Nephron progenitor cell (in vitro differentiated cells): ENCODE results near the gene SNAI3.
A peak's percentile ranks its signal among the peaks of the same experiment; 100 is the strongest.

Source experiments
- DNase-seq: peaks from one replicate; pipeline ENCODE4 v3.0.0; 2021
- H3K27ac Mint-ChIP-seq: 2 replicates; pipeline ENCODE4 v1.8.0; 2021; ENCODE audit warnings: mild to moderate bottlenecking, moderate library complexity, mixed read lengths
- H3K27me3 Mint-ChIP-seq: 2 replicates; pipeline ENCODE4 v1.8.0; 2021; ENCODE audit warnings: mild to moderate bottlenecking, low read depth, mixed read lengths; ENCODE audit not compliant: poor library complexity
- H3K36me3 Mint-ChIP-seq: 2 replicates; pipeline ENCODE4 v1.8.0; 2021; ENCODE audit warnings: low read depth, mixed read lengths
- H3K4me1 Mint-ChIP-seq: 2 replicates; pipeline ENCODE4 v1.8.0; 2021; ENCODE audit warnings: mixed read lengths
- H3K4me3 Mint-ChIP-seq: 2 replicates; pipeline ENCODE4 v1.8.0; 2021; ENCODE audit warnings: mild to moderate bottlenecking, moderate library complexity, mixed read lengths
- H3K9me3 Mint-ChIP-seq: 2 replicates; pipeline ENCODE4 v1.8.0; 2021; ENCODE audit warnings: mild to moderate bottlenecking, moderate library complexity, mixed read lengths
- TF ChIP-seq, protein P1 (sequence below): fragments of 200-600 bp; sonication (generic); IDR thresholded peaks from 2 replicates; pipeline ENCODE4 v1.5.0; 2021; ENCODE audit warnings: antibody characterized with exemption

SNAI3 gene

DNA sequence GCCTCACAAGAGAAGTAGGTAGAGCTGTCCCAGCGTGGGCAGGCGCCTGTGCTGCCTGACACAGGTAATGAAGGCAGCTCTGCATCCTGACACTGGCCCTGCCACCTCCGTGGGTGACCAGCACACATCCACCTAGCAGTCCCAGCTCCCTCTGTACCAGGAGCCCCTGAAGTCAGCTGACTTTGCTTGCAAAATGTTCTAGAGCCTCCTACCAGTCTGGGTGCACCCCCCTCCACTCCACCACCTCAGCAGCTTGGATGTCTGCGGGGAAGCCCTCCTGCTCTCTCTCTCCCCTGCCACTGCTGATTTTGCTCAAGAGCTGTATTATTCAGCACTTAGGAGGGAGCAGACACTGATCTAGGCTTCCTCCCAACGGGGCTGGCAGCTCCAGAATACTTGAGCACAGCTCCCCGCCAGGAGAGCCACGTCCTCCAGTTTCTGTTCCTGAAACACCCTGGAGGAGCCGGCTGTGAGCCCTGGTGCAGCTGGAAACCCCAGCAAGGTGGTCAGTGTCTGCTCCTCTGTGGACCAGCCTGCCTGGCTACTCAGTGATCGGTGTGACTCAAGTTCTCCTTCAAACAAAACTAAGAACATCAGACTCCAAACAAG lies 18.9 kb upstream of the SNAI3 start:
- Mint-ChIP-seq H3K4me3 (peak overlapping the region; percentile 87), H3K27me3 (peaks cover 7% of the 10 kb centered on the region), H3K36me3 (no peaks in the 10 kb centered on the region), H3K27ac (no peak overlapping the region), H3K9me3 (no peaks in the 10 kb centered on the region), H3K4me1 (peaks cover 24% of the 10 kb centered on the region)
- TF ChIP-seq, protein P1, sequence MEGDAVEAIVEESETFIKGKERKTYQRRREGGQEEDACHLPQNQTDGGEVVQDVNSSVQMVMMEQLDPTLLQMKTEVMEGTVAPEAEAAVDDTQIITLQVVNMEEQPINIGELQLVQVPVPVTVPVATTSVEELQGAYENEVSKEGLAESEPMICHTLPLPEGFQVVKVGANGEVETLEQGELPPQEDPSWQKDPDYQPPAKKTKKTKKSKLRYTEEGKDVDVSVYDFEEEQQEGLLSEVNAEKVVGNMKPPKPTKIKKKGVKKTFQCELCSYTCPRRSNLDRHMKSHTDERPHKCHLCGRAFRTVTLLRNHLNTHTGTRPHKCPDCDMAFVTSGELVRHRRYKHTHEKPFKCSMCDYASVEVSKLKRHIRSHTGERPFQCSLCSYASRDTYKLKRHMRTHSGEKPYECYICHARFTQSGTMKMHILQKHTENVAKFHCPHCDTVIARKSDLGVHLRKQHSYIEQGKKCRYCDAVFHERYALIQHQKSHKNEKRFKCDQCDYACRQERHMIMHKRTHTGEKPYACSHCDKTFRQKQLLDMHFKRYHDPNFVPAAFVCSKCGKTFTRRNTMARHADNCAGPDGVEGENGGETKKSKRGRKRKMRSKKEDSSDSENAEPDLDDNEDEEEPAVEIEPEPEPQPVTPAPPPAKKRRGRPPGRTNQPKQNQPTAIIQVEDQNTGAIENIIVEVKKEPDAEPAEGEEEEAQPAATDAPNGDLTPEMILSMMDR: no peak
- no peak for DNase-seq

DNA sequence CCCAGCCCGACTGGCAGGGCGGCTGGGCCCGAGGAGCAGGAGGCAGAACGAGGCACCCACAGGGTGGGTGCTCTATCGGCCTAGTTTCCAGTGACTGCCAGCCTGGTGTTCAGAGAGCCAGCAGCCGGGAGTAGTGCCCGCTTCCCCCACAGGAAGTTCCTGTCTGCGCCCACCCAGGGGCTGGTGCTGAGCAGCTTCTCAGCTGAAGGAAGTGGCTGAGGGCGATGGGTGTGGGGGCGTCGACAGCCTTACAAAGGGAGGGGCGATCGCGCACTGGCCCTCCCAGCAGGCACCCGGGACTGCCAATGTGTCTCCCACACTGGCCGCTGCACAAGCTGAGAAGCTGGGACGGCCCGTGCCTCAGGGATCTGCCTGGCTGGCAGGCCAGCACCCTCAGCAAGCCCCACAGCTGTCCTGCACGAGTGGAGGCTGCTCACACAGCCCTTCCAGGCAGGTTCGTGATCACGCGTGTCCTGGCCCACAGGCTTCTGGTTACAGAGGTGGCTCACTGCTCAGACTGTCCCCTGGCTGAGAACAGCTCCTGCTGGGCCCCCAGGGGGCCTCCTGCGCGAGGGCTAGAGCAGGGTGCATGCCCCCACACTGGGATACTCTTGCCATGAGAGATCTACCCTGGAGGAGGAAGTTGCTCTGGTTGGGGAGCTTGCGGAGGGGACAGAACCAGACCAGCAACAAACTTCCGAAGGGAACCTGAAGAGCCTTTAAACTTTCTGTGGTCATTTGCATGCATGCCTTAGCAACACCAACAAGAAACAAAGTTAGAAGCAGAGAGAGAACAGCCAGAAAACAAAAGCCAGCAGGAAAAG lies 17.4 kb upstream of the SNAI3 start:
- H3K36me3 Mint-ChIP-seq: no peaks in the 10 kb centered on the region
- no peak overlapping the region for H3K27ac Mint-ChIP-seq
- peaks cover 7% of the 10 kb centered on the region for H3K27me3 Mint-ChIP-seq
- no peaks in the 10 kb centered on the region for H3K9me3 Mint-ChIP-seq
- DNase-seq: no peak
- TF ChIP-seq, protein P1: no peak
- peak overlapping the region; percentile 87 for H3K4me3 Mint-ChIP-seq
- H3K4me1 Mint-ChIP-seq: peaks cover 24% of the 10 kb centered on the region

- no peak for DNase-seq
- Mint-ChIP-seq H3K27me3 (peaks cover 7% of the 10 kb centered on the region), H3K9me3 (no peaks in the 10 kb centered on the region), H3K4me3 (no peak overlapping the region), H3K36me3 (no peaks in the 10 kb centered on the region), H3K4me1 (peaks cover 23% of the 10 kb centered on the region), H3K27ac (no peak overlapping the region)
- TF ChIP-seq, protein P1: no peak
These were observed 16.3 kb upstream of the SNAI3 start for GRCh38 chr16:88702371-88703210.

DNA sequence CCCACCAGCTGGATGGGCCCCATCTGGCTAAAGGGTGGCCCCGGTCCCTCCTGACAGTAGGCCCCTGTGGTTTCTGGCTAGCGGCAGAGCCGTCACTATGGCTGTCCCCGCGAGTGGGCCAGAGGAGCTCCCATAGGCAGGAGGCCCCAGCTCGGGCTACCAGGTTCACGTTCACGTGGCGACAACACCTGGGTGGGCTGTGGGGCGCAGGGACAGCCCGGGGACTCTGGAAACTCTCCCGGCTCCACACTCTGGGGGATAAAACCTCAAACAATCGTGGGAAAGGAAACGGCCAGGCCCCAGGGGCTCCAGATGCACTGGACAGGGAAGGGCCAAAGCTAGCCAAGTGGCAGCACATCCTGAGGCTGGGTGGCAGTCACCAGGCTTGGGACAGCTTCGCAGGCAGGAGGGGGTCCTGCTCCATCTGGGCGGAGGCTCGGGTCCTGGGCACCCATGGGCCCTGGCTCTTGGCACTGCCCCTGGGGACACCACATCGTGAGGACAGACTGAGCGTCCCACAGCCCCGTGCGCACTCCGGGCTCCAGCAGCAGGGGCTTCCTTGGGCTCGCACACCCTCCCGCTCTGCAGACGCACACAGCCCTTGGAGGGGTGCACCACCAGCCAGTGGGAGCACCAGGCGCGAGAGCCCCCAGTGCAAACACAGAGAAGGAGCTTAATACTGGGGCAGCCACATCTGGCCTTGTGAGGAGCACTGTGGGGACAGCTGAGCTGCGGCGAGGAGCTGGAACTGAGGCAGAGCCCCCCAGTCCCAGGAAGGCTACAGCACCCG lies 15.5 kb upstream of the SNAI3 start:
- DNase-seq: no peak
- no peak overlapping the region for H3K4me3 Mint-ChIP-seq
- peaks cover 7% of the 10 kb centered on the region for H3K27me3 Mint-ChIP-seq
- H3K9me3 Mint-ChIP-seq: no peaks in the 10 kb centered on the region
- TF ChIP-seq, protein P1: no peak
- H3K4me1 Mint-ChIP-seq: peaks cover 14% of the 10 kb centered on the region
- H3K36me3 Mint-ChIP-seq: no peaks in the 10 kb centered on the region
- no peak overlapping the region for H3K27ac Mint-ChIP-seq

DNA sequence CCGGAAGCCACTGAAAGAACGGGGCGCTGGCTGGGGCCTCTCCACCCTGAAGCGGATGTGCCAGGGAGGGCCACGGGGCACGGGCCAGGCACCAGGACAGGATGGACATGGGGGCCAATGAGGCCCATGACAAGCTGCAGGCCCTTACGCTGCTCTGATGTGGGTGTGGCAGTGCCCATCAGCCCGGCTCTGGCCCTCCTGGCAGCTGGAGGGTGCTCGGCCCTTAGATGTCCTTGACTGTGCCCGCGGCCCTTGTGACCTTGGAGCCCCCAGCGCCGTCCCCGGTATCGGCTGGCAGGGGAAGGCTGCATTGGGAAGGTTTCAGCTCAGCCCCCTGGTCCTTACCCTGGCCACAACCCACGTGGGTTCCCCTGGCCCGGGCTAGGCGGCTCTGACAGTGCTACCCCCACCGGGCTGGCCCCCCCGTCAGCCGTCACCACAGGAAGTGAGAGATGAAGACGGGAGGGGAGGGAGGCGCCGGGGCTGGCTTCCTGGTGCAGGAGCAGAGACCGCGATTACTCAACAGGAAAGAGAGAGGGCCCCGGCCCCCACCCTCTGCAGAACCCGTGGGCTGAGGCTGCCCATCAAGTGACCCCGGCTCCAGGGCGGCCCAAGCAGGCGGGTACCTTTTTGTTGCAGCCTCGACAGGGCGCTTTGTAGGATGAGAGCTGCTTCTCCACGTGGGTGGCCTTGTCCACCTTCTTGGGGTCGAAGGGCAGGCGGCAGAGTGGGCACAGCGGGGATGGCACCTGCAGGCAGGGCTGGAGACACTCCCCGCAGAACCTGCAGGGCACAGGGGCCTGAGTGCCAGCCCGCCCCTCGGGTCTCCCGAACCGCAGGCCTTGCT lies 14.6 kb upstream of the SNAI3 start:
- no peak for DNase-seq
- no peaks in the 10 kb centered on the region for H3K9me3 Mint-ChIP-seq
- TF ChIP-seq, protein P1: no peak
- H3K27me3 Mint-ChIP-seq: peaks cover 7% of the 10 kb centered on the region
- H3K36me3 Mint-ChIP-seq: no peaks in the 10 kb centered on the region
- no peak overlapping the region for H3K27ac Mint-ChIP-seq
- H3K4me1 Mint-ChIP-seq: peaks cover 14% of the 10 kb centered on the region
- no peak overlapping the region for H3K4me3 Mint-ChIP-seq
